ENCODE measurements around the gene TMEM18.
"Not testable (repeated sequence)": the region's sequence is repeated elsewhere in the genome, so short reads cannot be mapped to it uniquely, and the experiment has no call there.

TMEM18 gene

DNA sequence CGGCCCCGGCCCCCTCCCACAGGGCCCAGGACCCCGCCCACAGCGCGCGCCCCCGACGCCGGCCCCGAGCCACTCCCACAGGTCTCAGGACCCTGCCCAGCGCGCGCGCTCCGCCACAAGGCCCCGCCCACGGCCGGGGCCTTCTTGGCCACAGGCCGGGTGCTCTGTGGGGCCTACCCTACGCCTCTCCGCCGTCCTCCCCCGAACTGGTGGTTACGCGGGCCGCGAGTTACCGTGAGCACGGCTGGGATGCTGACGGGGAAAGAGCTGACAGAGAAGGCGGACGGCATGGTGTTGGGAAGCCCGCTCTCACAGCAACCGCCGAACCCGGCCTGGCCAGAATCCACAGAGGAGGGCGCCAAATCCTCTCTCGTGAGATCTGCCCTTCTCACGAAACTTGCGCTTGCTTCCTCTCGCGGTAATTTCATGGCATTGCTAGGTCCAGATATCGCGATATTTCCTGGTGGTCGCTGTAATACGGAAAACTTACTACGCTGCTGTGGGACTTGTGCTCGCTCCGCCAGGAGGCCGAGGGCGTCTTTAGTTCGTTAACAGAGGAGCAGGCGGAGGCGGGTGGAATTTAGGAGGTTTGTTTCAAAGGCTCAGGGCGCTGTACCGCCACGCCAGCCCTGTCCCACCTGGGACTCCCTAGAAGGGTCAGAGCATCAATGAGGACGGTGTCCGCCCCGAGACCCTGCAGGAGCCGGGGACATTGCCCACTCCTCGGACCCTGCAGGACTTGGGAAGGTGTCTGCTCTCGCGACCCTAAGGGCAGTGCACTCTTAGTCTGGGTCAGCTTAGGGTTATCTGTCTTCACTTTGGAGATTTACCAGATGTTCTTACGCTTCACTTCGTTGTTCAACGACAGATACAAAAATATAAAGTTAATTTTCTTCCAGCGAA, at the start of gene TMEM18:
Gene TMEM18, minus strand, starts transcription at position 351 of the 903 bp plus-strand sequence. Its CDS starts 61 bp downstream, at position 290.
- DNase-seq (ENCODE audit: insufficient read length, low spot score) = peak; percentile 97
- FAIRE-seq = no peak

DNA sequence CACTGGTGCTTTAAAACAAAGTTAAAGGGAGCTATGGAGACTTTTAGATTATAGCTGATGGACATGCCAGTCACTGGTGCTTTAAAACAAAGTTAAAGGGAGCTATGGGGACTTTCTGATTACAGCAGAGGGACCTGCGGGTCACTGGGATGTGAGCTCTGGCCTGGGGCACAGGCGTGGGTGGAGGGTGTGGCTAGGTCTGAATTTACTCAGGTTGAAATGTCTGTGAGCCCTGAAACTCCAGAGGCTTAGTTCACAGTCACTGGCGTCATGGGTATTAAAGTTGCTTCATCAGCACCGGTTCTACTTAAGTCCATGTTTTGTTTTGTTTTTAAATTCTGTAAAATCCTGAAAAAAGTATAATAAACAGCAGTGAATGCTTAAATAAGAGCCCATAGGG, 49.0 kb upstream of the TMEM18 start:
- FAIRE-seq (no peak), DNase-seq (ENCODE audit: insufficient read length, low spot score) (no peak)

DNA sequence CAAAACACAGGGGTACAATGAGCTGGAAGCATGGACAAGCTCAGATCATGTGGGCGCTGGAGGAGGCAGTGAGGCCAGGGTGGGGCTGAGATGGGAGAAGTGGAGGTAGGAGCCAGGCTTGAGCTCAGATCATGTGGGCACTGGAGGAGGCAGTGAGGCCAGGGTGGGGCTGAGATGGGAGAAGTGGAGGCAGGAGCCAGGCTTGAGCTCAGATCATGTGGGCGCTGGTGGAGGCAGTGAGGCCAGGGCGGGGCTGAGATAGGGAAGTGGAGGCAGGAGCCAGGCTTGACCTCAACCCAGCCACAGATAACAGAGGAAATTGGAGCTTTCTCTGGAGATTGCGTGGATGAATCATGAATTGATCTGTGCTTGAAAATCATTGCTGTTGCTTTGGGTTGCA, 48.3 kb upstream of the TMEM18 start:
- no peak for DNase-seq (ENCODE audit: insufficient read length, low spot score)
- no peak for FAIRE-seq

DNA sequence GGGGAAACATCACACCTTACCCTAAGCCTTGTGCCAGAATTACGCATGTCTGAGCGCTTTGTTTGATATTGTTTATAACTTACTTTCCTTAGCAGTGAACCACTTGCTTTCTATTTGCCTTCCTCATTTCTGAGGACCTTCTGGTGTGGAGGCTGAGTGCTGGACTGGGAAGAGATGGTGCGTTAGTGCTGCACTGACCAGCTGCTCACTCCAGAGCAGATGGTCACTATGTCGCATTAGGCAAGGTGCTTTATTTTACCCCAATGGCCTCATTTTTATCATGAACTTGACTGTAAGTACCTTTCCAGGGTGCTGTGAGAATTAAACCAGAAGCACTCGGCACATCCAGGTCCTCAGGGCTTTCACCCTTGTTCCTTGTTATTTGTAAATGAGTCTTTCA, 46.6 kb upstream of the TMEM18 start:
- FAIRE-seq = no peak
- DNase-seq (ENCODE audit: insufficient read length, low spot score) = no peak

DNA sequence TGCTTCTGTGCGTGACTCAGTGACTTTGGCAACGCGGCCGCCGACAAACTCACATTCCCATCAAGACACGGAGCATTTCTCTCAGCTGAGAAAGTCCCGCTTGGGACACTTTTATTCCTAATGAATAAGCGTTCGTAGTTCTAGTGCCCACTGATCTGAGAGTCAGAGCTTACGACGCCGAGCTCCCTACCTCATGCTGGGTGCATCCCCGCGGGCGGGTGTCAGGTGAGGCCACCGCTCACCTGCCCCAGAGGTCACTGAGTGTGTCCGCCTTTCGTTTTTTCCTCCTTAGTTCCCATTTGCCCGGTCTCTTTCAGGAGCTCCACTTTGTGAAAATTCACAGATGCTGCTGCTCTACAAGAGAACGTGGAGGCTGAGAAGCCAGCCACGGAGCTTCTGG, 43.6 kb upstream of the TMEM18 start:
- FAIRE-seq (no peak), DNase-seq (ENCODE audit: insufficient read length, low spot score) (no peak)

DNA sequence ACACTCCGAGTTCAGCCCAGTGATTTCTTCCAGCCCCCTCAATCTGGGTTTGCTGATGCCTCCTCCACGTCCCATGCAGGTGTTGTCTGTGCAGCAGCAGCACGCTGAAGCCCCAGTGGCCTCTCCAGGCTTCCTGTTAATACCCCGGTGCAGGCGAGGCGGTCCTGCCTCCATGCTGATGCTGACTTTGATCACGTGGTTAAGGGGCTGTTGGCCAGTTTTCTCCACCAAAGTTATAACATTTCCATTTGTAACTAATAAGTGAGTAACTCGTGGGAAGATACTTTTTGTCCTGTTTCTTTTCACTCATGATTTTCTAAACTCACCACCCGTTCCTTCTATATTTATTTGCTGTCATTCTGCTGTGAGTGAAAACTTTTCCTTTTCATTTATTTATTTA, 42.5 kb upstream of the TMEM18 start:
- FAIRE-seq (no peak), DNase-seq (ENCODE audit: insufficient read length, low spot score) (no peak)

DNA sequence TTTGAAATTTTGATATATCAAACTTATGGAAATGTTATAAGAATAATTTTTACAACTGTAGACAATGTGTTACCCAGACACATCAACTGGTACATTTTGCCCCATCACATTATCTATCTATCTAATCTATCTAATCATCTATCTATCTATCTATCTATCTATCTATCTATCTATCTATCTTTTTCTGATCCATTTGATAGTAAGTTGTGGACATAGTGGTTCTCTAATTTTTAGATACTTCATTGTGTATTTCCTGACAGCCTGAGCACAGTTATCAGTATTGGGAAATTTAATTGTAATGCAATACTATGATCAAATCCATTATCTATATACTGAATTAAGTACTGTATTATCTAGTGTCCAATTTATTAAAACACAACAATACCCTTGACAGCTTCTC, 42.0 kb upstream of the TMEM18 start:
- DNase-seq (ENCODE audit: insufficient read length, low spot score) (no peak), FAIRE-seq (no peak)

DNA sequence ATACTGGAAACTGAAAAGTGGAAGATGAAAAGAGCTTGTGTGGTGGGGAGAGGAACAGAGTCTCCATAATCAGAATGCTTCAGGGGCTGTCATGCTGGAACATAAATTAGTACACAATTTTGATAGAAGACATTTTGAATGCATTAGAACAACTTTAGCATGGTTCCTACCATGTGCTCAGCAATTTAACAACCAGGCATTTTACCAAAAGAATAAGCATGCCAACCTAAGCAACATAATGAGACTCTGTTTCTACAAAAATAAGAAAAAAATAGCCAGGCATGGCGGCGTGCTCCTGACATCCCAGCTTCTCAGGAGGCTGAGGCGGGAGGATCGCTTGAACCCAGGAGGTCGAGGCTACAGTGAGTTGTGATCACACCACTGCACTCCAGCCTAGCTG, 40.5 kb upstream of the TMEM18 start:
- no peak for FAIRE-seq
- no peak for DNase-seq (ENCODE audit: insufficient read length, low spot score)

DNA sequence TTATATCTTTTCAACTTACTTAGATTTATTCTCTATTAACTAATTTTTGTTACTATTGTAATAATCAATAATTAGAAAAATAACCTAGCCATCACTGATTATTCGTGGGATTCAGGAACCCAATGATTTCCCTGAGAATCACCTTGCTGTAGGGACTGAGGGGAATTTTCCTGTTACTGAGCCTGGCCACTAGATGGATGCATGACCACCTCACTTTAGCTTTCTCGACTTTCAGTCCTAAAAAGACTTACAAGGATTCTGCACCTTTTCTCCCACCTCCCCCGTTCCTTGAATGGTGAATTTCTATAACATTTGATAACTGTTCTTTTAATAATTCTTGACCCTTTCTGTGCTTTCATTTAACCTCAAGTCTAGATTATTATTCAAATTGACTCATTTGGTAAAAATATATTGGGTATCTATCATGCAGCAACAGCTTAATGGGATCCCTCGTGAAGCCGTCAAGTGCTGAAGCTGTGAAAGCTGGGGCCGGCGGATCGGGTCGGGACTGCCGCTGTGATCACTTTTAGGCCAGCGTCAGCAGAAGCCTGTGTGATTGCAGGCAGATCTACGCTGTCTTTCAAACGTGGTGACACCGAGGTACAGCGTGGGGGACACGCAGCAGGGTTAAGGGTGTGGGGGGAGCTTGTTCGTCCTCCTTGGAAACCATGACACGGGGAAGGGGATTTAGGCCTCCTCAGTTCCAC, 38.8 kb upstream of the TMEM18 start:
- peak; percentile 16 for FAIRE-seq
- peak; percentile 49 for DNase-seq (ENCODE audit: insufficient read length, low spot score)

DNA sequence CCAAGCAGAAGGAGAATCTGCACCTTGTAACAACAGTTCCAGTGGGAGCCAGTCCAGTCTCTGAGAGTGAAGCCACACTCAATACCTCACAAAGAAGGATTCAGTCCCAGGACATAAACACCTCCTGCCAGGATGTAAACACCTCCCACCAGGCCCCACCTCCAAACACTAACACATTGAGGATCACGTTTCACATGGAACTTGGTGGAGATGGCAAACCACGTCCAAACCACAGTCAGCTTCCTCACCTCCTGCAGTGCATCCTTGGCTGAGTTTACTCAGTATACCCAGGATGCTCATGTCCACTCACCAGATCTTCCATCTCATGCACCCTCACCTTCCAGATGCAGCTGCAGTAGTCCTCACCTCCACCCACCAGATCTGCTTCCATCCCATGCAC, 37.8 kb upstream of the TMEM18 start:
- peak; percentile 88 for FAIRE-seq

DNA sequence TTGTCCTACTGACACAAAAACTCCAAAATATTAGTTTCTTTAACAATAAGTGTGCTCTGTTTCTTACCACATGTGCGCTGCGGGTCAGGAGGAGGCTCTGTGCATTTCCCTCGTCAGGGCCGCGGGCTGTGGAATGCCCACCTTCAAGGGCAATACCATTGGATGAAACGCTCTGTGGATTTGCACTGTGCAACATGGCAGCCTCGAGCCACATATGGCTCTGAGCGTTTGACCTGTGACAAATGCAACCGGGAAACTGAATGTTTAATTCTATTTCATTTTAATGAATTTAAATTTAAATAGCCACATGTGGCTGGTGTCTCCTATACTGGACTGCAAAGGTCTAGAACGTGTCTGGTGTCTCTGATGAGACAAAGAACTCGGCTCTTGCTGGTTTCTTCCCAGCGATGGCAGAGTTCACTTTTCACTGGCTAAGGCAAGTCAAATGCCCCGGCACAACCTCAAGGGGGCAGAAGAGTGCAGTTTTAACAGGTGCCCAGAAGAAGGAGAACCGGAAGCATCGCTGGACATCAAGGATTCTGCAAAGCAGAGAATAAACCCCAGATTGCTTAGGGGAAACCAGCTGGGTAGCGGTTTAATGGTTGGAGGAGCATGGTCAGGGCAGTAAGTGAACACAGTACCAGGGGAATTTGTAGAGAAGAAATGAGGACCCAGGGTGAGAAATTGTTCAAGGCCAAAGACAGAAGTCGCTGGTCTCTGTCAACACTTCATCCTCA, 37.0 kb upstream of the TMEM18 start:
- FAIRE-seq = peak; percentile 94
- DNase-seq (ENCODE audit: insufficient read length, low spot score) = peak; percentile 72

More for the DNA sequence above, 37.8 kb upstream of the TMEM18 start:
- no peak for DNase-seq (ENCODE audit: insufficient read length, low spot score)

DNA sequence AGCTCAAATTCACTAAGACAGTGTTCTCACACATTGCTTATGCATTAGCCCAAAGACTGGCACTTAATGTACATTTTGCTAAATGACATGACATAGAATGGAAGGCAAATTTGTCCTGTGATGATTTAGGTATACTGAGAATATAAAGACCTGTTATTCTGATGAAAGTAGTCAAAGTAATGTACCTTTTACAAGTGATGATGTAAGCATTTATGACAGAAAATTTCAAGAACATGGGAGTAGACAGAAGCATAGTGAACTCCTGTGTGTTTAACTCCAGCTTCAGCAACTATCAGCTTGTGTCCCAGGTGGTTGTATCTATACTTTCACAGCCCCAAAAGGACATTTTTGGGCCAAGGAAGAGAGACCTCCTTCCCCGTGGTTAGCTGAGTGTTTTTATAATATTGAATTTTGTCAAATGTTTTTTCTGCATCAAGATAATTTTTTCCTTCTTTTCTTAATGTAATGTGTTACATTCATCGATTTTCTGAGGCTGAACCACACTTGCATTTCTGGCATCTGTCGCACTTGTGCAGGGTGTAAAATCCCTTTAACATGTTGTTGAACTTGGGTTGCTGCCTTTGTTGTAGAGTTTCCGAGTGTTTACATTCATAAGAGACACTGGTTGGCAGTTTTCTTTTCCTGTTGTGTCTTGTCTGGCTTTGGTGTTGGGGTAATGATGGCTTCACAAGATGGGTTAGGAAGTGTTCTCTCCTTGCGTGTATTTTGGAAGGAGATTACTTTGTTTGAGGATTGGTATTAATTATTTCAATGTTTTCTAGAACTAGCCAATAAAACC, 33.9 kb upstream of the TMEM18 start:
- FAIRE-seq = no peak
- no peak for DNase-seq (ENCODE audit: insufficient read length, low spot score)

DNA sequence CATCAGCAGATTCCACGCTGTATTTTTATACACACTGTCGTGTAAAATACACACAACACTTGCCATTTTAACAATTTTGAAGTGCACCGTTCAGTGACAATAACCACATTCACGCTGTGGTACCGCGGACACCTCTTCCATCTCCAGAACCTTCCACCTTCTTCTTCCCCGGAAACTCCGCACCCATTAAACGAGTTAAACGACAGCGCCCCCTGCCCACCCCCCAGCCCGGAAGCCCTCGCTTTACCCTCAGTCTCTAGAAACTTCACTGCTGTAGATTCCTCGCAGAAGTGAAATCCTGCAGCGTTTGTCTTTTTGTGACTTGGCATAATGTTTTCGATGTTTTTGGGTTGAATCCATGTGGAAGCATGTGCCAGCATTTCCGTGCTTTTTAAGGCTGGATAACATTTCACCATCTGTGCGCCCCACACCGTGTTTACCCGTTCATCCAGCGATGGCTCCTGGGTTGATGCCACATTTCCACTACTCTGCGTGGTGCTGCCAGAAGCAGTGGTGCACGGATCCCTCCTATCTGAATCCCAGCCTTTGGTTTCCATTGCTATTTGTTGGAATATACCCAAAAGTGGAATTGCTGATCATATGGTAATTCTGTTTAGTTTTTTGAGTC, 32.0 kb upstream of the TMEM18 start:
- no peak for FAIRE-seq
- DNase-seq (ENCODE audit: insufficient read length, low spot score) = no peak

DNA sequence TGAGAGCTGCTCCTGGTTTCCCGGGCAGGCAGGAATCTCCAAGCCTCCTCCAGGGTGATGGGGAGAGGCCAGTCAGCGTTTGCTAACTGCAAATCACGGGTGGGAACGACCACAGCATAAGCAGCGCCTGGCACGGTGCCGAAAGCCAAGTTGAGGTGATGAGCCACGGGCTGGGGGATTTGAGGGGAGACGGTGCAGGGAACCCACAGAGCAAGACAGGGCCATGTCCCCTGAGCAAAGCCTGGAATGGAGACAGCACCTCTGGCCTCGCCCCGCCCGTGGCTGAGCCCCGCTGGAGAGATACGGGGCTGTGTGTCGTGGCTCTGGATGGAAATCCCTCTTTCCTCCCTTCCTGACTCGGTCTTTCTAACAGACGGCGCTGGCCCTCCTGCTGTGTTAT, 31.5 kb upstream of the TMEM18 start:
- no peak for DNase-seq (ENCODE audit: insufficient read length, low spot score)
- no peak for FAIRE-seq

DNA sequence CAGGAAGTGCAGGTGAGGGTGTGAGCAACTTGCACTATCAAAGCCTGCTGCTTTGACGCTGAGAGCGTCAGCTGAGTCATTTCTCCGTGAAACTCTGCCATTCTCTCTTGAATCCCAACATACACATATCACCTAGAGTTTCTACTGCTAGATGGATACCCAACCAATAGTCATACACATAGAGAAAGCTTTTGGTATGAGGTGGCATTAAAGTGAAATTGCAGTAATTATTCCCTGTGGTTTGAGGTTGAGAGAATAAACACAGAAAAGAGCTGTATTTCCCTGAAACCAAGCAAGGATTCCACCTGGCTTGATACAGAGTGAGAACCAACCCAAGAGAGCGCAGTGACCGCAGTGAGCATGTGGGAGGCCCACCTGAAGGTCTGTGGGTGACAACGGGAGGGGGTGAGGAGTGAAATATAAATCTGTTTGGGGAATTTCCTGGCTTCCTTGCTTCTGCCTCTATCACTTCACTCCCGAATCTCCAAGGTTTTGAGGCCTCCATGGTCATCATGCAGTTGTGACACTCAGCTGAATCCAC, 28.8 kb upstream of the TMEM18 start:
- FAIRE-seq = no peak

DNA sequence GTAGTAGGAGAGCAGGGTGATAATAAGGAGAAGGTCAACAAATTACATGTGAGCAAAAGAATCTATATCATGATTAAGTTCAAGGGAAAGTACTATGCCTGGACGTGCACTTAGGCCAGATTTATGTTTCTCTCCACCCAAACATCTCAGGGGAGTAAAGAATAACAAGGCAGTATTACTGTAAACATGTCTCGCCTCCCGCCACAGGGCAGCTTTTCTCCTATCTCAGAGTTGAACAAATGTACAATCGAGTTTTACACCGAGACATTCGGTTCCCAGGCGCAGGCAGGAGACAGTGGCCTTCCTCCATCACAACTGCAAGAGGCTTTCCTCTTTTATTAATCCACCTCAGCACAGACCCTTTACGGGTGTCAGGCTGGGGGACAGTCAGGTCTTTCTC, 25.6 kb upstream of the TMEM18 start:
- FAIRE-seq; DNase-seq (ENCODE audit: insufficient read length, low spot score): not testable (repeated sequence)

More for the DNA sequence above, 28.8 kb upstream of the TMEM18 start:
- no peak for DNase-seq (ENCODE audit: insufficient read length, low spot score)

DNA sequence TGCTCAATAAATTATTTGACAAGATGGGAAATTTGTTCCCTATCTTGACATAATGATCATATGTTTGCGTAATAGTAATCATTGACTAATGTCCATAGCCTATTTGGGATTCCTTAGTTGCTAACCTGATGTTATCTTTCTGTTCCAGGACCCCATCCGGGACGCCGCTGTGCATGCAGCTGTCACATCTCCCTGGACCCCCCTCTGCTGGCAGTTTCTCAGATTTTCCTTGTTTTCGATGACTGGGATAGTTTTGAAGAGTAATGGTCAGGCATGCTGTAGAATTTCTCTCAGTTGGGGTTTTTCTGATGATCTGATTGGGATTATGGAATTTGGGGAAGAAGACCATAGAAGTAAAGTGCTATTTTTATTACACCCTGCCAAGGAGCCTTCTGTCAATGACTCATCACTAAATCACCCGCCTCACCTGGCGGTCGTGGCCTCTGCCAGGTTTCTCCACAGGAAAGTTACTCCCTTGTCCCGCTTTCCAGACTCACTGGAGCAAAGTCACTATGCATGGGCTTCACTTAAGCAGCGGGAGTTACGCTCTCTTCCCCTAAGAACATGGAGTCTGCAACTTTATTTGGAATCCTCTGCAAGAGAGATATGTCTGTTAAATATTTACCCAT, 19.9 kb upstream of the TMEM18 start:
- FAIRE-seq (no peak), DNase-seq (ENCODE audit: insufficient read length, low spot score) (no peak)

DNA sequence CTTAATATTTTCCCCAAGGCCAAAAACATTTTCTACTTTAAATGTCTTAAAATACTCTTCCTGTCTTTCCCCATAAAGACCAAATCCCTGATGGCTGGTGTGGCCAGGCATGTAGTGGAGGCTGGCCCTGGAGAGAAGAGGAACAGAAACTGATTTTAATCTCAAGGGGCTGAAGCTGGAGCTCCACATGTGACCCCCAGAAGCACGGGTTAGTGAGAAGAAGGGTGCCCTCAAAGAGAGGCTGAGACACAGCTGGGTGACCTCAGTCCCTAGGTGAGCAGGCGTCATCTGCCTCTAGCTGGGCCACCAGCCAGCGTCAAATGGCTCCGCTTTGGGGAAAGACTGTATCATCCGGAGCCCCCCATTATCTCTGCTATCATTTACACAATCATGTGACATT, 19.3 kb upstream of the TMEM18 start:
- FAIRE-seq (no peak), DNase-seq (ENCODE audit: insufficient read length, low spot score) (no peak)

DNA sequence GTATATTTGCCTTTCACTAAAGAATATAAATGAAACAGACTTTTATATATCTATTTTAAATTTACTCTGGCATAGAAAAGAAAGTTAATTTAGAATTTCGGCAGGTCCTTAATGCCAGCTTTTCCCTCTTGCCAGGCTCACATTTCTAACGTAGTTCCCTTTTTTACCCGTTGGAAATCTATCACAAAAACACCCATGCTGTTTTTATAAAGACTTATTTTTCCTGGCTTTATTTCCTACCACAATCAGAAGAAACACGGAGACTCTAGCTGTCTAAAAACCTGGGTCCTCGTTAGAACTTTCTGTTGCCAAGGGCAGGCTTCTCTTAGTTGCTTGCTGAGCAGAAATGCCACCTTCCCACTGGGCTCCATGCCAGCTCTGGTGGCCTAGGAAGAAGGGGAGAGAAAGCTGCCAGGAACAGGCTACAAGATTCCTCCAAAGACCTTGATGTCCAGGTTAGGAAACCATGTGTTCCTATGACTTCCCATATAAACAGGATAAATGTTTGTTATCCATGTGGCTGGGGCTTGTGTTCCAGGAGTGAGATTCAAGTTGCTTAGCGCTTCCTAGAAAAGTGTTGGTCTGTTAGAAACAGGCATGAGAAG, 17.8 kb upstream of the TMEM18 start:
- DNase-seq (ENCODE audit: insufficient read length, low spot score) = no peak

More for the DNA sequence above, 17.8 kb upstream of the TMEM18 start:
- no peak for FAIRE-seq

All from HTR-8/SVneo (cell line).